B cell (primary cell): Measurements from ENCODE around the gene CEP68. TPM values are rescaled to one million over a fixed set of nuclear protein-coding genes. Genes with fewer than 3 reads are reported as not detected.
"Not testable (repeated sequence)": the region's sequence is repeated elsewhere in the genome, so short reads cannot be mapped to it uniquely, and the experiment has no call there.

ENCODE experiments used
- ATAC-seq: fragments of 200-7000 bp; cut with Tn5 transposase; one replicate; pipeline ENCODE4 v1.10.0; 2021; ENCODE audit warnings: low read depth, mild to moderate bottlenecking, moderate number of reproducible peaks, moderate library complexity
- CTCF ChIA-PET: fragments of 350-600 bp; sonication (Branson Sonifier 250); formaldehyde crosslinking; loops from one replicate; lab custom pipeline; 2021; ENCODE audit warnings: antibody characterized with exemption, inconsistent platforms; lab: Charles Lee
- POLR2A ChIA-PET: fragments of 350-600 bp; sonication (Branson Sonifier 250); formaldehyde crosslinking; loops from one replicate; lab custom pipeline; 2021; ENCODE audit warnings: antibody characterized with exemption; lab: Charles Lee
- DNase-seq: peaks from one replicate; pipeline ENCODE4 v3.0.0; 2013
- H2AFZ ChIP-seq: 2 replicates; pipeline ENCODE4 v1.6.1; 2012; ENCODE audit warnings: mild to moderate bottlenecking, low read depth, low read length; ENCODE audit not compliant: insufficient read depth, poor library complexity, severe bottlenecking
- H3K27ac ChIP-seq, 2 donors: 1 replicate in 1 of 2; 2 replicates in 1 of 2; pipeline ENCODE4 v1.5.1; 2012 to 2013; ENCODE audit warnings: low read length in 2 of 2, mild to moderate bottlenecking in 2 of 2, moderate library complexity in 1 of 2
- H3K27me3 ChIP-seq, 4 experiments: fragments of 200-600 bp in 1 of 4; sonication (generic) in 1 of 4; replicated peaks in 1 of 4; 1 replicate in 2 of 4; 2 replicates in 2 of 4; pipeline versions ENCODE4 v1.6.1 to v1.7.0; 2013 to 2016; ENCODE audit warnings: low read length in 3 of 4, mild to moderate bottlenecking in 2 of 4, mixed read lengths in 1 of 4, moderate library complexity in 1 of 4; ENCODE audit not compliant: insufficient read depth in 4 of 4, control insufficient read depth in 3 of 4; ENCODE audit errors: control extremely low read depth in 1 of 4
- H3K36me3 ChIP-seq, 2 experiments: replicated peaks in 1 of 2; 1 replicate in 1 of 2; 2 replicates in 1 of 2; pipeline versions ENCODE4 v1.6.1 to v1.7.1; 2013; ENCODE audit warnings: low read length in 1 of 2; ENCODE audit not compliant: insufficient read depth in 2 of 2, control insufficient read depth in 1 of 2; ENCODE audit errors: control extremely low read depth in 1 of 2, extremely low read depth in 1 of 2
- H3K4me1 ChIP-seq, 2 donors: fragments of 200-600 bp in 1 of 2; sonication (generic) in 1 of 2; 1 replicate in 1 of 2; 2 replicates in 1 of 2; pipeline versions ENCODE4 v1.5.1 to v1.6.1; 2013 to 2017; ENCODE audit warnings: low read length in 2 of 2; ENCODE audit not compliant: control insufficient read depth in 2 of 2, insufficient read depth in 2 of 2
- H3K4me2 ChIP-seq: replicated peaks from 2 replicates; pipeline ENCODE3; 2012; ENCODE audit warnings: mild to moderate bottlenecking, low read depth, low read length; ENCODE audit not compliant: poor library complexity, severe bottlenecking
- H3K4me3 ChIP-seq, 5 experiments: fragments of 200-600 bp in 1 of 5; sonication (generic) in 1 of 5; 1 replicate in 3 of 5; 2 replicates in 2 of 5; pipeline versions ENCODE4 v1.5.1 to v1.7.0; 2011 to 2016; ENCODE audit warnings: low read length in 4 of 5, mild to moderate bottlenecking in 4 of 5, low read depth in 2 of 5, control low read depth in 1 of 5, moderate library complexity in 1 of 5; ENCODE audit not compliant: insufficient read depth in 1 of 5; ENCODE audit errors: control extremely low read depth in 1 of 5, extremely low read depth in 1 of 5
- H3K79me2 ChIP-seq: fragments of 200-600 bp; sonication (generic); one replicate; pipeline ENCODE4 v1.6.0; 2016; ENCODE audit warnings: low read length; ENCODE audit not compliant: control insufficient read depth, insufficient read depth
- H3K9ac ChIP-seq: fragments of 200-600 bp; sonication (generic); 2 replicates; pipeline ENCODE4 v1.6.1; 2017; ENCODE audit warnings: mild to moderate bottlenecking, low read length, moderate library complexity
- H3K9me3 ChIP-seq, 3 donors: one replicate each; pipeline versions ENCODE4 v1.6.1 to v1.7.1; 2013; ENCODE audit warnings: low read length in 2 of 3; ENCODE audit not compliant: control insufficient read depth in 2 of 3, insufficient read depth in 1 of 3; ENCODE audit errors: control extremely low read depth in 1 of 3
- H4K20me1 ChIP-seq: 2 replicates; pipeline ENCODE4 v1.6.0; 2012; ENCODE audit warnings: mild to moderate bottlenecking, low read length; ENCODE audit not compliant: insufficient read depth, control insufficient read depth, poor library complexity, severe bottlenecking
- H3K27ac Mint-ChIP-seq: one replicate; pipeline ENCODE4 v1.8.0; 2021; ENCODE audit warnings: mixed read lengths
- H3K27me3 Mint-ChIP-seq: one replicate; pipeline ENCODE4 v1.8.0; 2021; ENCODE audit warnings: mixed read lengths
- H3K4me1 Mint-ChIP-seq: one replicate; pipeline ENCODE4 v1.8.0; 2021; ENCODE audit warnings: mixed read lengths
- H3K4me3 Mint-ChIP-seq: one replicate; pipeline ENCODE4 v1.8.0; 2021; ENCODE audit warnings: mixed read lengths
- H3K9me3 Mint-ChIP-seq: one replicate; pipeline ENCODE4 v1.8.0; 2022; ENCODE audit warnings: mixed read lengths; ENCODE audit not compliant: insufficient read depth
- CTCF ChIP-seq: fragments of 200-600 bp; IDR thresholded peaks from one replicate; pipeline ENCODE4 v1.8.0; 2022; ENCODE audit warnings: antibody characterized with exemption, mild to moderate bottlenecking
- EZH2 ChIP-seq: IDR thresholded peaks from 2 replicates; pipeline ENCODE4 v1.6.1; 2012; ENCODE audit warnings: borderline replicate concordance, low read depth, mild to moderate bottlenecking, moderate library complexity, low read length; ENCODE audit not compliant: insufficient read depth, poor library complexity, severe bottlenecking
- WGBS: methylation state at CpG from one replicate; pipeline ENCODE4 v1.1.5; 2013; ENCODE audit warnings: missing lambda C conversion rate; ENCODE audit not compliant: insufficient coverage; 5-methylcytosine and 5-hydroxymethylcytosine counted together
- intact Hi-C: fragments of 100-400 bp; cut with micrococcal nuclease; formaldehyde crosslinking; loops from one replicate; pipeline ENCODE4 v1.10.0; 2022
- polyA plus RNA-seq: library from polyadenylated mRNA; depleted of rRNA; stranded (reverse); fragments of >200 nt; gene quantifications from 2 replicates; pipeline ENCODE4 v1.2.3, GENCODE V29; 2012
- total RNA-seq, 2 donors: library from RNA; stranded (reverse); fragments of 120-200 nt in 1 of 2; gene quantifications; 1 replicate in 1 of 2; 2 replicates in 1 of 2; pipeline versions ENCODE4 v1.2.3 to v1.2.4, GENCODE V29; 2013 to 2022

Gene CEP68
- total and polyA plus RNA-seq, 2 donors (not counting 1 experiment from before 2014, with no cell fraction given): 11.0 to 32.0 TPM

GRCh38 chr2:65120990-65121693 lies 64.9 kb downstream of the CEP68 start:
- POLR2A ChIA-PET: interaction anchor here (0.6 kb wide), 3 partner anchors 59 to 83 kb away, joined by 3 to 6 read pairs (median 4); no protein-coding TSS in a partner anchor
- WGBS: no CpG with 5 or more reads among the region's 5 CpGs
- peaks cover 53% of the 10 kb centered on the region for H3K4me1 Mint-ChIP-seq
- no peak overlapping the region for H2AFZ ChIP-seq
- peaks cover 95% of the 10 kb centered on the region for H4K20me1 ChIP-seq
- H3K4me2 ChIP-seq: no peak overlapping the region
- H3K27me3 Mint-ChIP-seq: no peaks in the 10 kb centered on the region
- no peaks in the 10 kb centered on the region for H3K27me3 ChIP-seq
- DNase-seq (no peak), ATAC-seq (no peak)
- H3K27ac ChIP-seq: peak overlapping the region in 1 of 2 donors; percentile 30
- H3K36me3 ChIP-seq: peaks cover 0 to 2% of the 10 kb centered on the region in 2 experiments
- no peak overlapping the region for H3K9ac ChIP-seq
- no peaks in the 10 kb centered on the region for H3K9me3 ChIP-seq
- intact Hi-C loops: no loop called here
- peaks cover 14 to 30% of the 10 kb centered on the region in 2 donors for H3K4me1 ChIP-seq
- H3K79me2 ChIP-seq: peaks cover 100% of the 10 kb centered on the region
- H3K4me3 Mint-ChIP-seq: no peak overlapping the region
- TF ChIP-seq EZH2 (no peak), CTCF (no peak)
- H3K4me3 ChIP-seq: no peak overlapping the region
- no peaks in the 10 kb centered on the region for H3K9me3 Mint-ChIP-seq
- H3K27ac Mint-ChIP-seq: peak overlapping the region; percentile 38
- CTCF ChIA-PET: no interaction called here

- Histone ChIP-seq H2AFZ (no peak overlapping the region), H4K20me1 (peaks cover 94% of the 10 kb centered on the region), H3K79me2 (peaks cover 100% of the 10 kb centered on the region), H3K9me3 (no peaks in the 10 kb centered on the region), H3K27me3 (no peaks in the 10 kb centered on the region), H3K27ac (no peak overlapping the region), H3K4me2 (no peak overlapping the region), H3K9ac (no peak overlapping the region), H3K4me1 (peaks cover 20 to 30% of the 10 kb centered on the region in 2 donors), H3K36me3 (peaks cover 0 to 2% of the 10 kb centered on the region in 2 experiments), H3K4me3 (no peak overlapping the region)
- H3K4me3 Mint-ChIP-seq: no peak overlapping the region
- ChIA-PET POLR2A (interaction anchor here (1.0 kb wide), 1 partner anchor 11 kb away, joined by 5 read pairs; no protein-coding TSS in a partner anchor), CTCF (interaction anchor here (0.6 to 1.3 kb wide), 3 partner anchors 8 to 69 kb away, joined by 3 to 4 read pairs (median 3); no protein-coding TSS in a partner anchor)
- intact Hi-C loops: no loop called here
- ATAC-seq (no peak), DNase-seq (no peak)
- H3K9me3 Mint-ChIP-seq: no peaks in the 10 kb centered on the region
- peaks cover 55% of the 10 kb centered on the region for H3K4me1 Mint-ChIP-seq
- no peaks in the 10 kb centered on the region for H3K27me3 Mint-ChIP-seq
- H3K27ac Mint-ChIP-seq: no peak overlapping the region
- TF ChIP-seq CTCF (no peak), EZH2 (no peak)
- WGBS: 80% methylated on average over 1 of the region's 7 CpGs
Measured at GRCh38 chr2:65122313-65122712, 66.1 kb downstream of the CEP68 start.

GRCh38 chr2:65125457-65125856 lies 69.2 kb downstream of the CEP68 start:
- ATAC-seq, H3K4me3 ChIP-seq, intact Hi-C loops, H3K9me3 ChIP-seq, H3K9me3 Mint-ChIP-seq, H3K36me3 ChIP-seq, DNase-seq, H3K27ac ChIP-seq, H3K27me3 ChIP-seq, H2AFZ ChIP-seq, H3K4me3 Mint-ChIP-seq, H3K27me3 Mint-ChIP-seq, H3K27ac Mint-ChIP-seq, H3K9ac ChIP-seq: not testable (repeated sequence)
- WGBS: 100% methylated on average over 5 of the region's 7 CpGs
- Histone ChIP-seq H3K79me2 (peaks cover 95% of the 10 kb centered on the region), H3K4me2 (peak overlapping the region; percentile 13), H3K4me1 (peaks cover 30 to 33% of the 10 kb centered on the region in 2 donors), H4K20me1 (peaks cover 87% of the 10 kb centered on the region)
- CTCF ChIA-PET: interaction anchor here (0.7 to 2.2 kb wide), 3 partner anchors 16 to 62 kb away, joined by 3 to 6 read pairs (median 3); no protein-coding TSS in a partner anchor
- peaks cover 59% of the 10 kb centered on the region for H3K4me1 Mint-ChIP-seq
- POLR2A ChIA-PET: interaction anchor here (0.7 kb wide), 1 partner anchor 56 kb away, joined by 3 read pairs; no protein-coding TSS in a partner anchor
